A673 (cell line): ENCODE measurements around the gene TECPR1. TPM values are rescaled to one million over a fixed set of nuclear protein-coding genes. Genes with fewer than 3 reads are reported as not detected.

Experiments
- BruUV-seq: library from RNA; stranded (reverse); fragments of 400-500 nt; replicated peaks from 2 replicates; lab custom pipeline; 2021; lab: Mats Ljungman, UMichigan
- CTCF ChIA-PET: fragments of 300-600 bp; sonication (Branson Sonifier 250); formaldehyde crosslinking; loops from one replicate; lab custom pipeline; 2022; ENCODE audit warnings: antibody characterized with exemption; lab: Charles Lee
- POLR2A ChIA-PET: fragments of 300-600 bp; sonication (Branson Sonifier 250); formaldehyde crosslinking; loops from one replicate; lab custom pipeline; 2022; ENCODE audit warnings: antibody characterized with exemption; ENCODE audit not compliant: low non-redundant PET; lab: Charles Lee
- DNase-seq: peaks from one replicate; pipeline ENCODE4 v3.0.0-alpha.2; 2015; ENCODE audit warnings: low spot score
- H3K27ac ChIP-seq: fragments of 200-600 bp; sonication (generic); 2 replicates; pipeline ENCODE4 v1.5.1; 2016; ENCODE audit warnings: mixed run types, low read depth, mild to moderate bottlenecking, mixed read lengths, antibody characterized with exemption, low read length; ENCODE audit not compliant: poor library complexity, severe bottlenecking
- H3K27me3 ChIP-seq: fragments of 200-600 bp; sonication (generic); replicated peaks from 2 replicates; pipeline ENCODE4 v1.6.1; 2017; ENCODE audit warnings: mixed run types, low read depth, mild to moderate bottlenecking, mixed read lengths, antibody characterized with exemption, low read length; ENCODE audit not compliant: insufficient read depth, poor library complexity
- H3K36me3 ChIP-seq: fragments of 200-600 bp; sonication (generic); 2 replicates; pipeline ENCODE4 v1.6.1; 2016; ENCODE audit warnings: mixed run types, mild to moderate bottlenecking, mixed read lengths, antibody characterized with exemption, low read length; ENCODE audit not compliant: insufficient read depth, poor library complexity, severe bottlenecking
- H3K4me1 ChIP-seq: fragments of 200-600 bp; sonication (generic); 2 replicates; pipeline ENCODE4 v1.6.1; 2017; ENCODE audit warnings: mixed run types, mild to moderate bottlenecking, mixed read lengths, antibody characterized with exemption, low read length; ENCODE audit not compliant: insufficient read depth, poor library complexity, severe bottlenecking
- H3K4me3 ChIP-seq: fragments of 200-600 bp; sonication (generic); 2 replicates; pipeline ENCODE4 v1.5.1; 2016; ENCODE audit warnings: low read depth, mixed run types, mild to moderate bottlenecking, mixed read lengths, low read length; ENCODE audit not compliant: poor library complexity, severe bottlenecking
- H3K9me3 ChIP-seq: fragments of 200-600 bp; sonication (generic); 2 replicates; pipeline ENCODE4 v1.6.1; 2016; ENCODE audit warnings: mixed run types, low read depth, mild to moderate bottlenecking, mixed read lengths, antibody characterized with exemption, low read length; ENCODE audit not compliant: poor library complexity, severe bottlenecking
- CTCF ChIP-seq: fragments of 300-800, 200-600 bp; sonication (generic); conservative IDR thresholded peaks from 2 replicates; pipeline ENCODE4 v1.5.1; 2017; ENCODE audit warnings: low read depth, mild to moderate bottlenecking, antibody characterized with exemption, low read length, moderate library complexity, mixed read lengths
- EZH2 ChIP-seq: fragments of 200-600 bp; sonication (generic); IDR thresholded peaks from 2 replicates; pipeline ENCODE4 v1.6.1; 2017; ENCODE audit warnings: borderline replicate concordance, low read depth, mild to moderate bottlenecking, mixed read lengths, antibody characterized with exemption, low read length; ENCODE audit not compliant: poor library complexity, severe bottlenecking
- intact Hi-C: fragments of 100-400 bp; cut with micrococcal nuclease; formaldehyde crosslinking; loops from one replicate; pipeline ENCODE4 v1.10.0; 2022; ENCODE audit not compliant: unreplicated experiment
- total RNA-seq: library from RNA; stranded (reverse); gene quantifications from 2 replicates; pipeline ENCODE4 v1.2.3, GENCODE V29; 2021

The TECPR1 gene
- total RNA-seq, 1 experiment from 2014 or later: 25.9 TPM

DNA sequence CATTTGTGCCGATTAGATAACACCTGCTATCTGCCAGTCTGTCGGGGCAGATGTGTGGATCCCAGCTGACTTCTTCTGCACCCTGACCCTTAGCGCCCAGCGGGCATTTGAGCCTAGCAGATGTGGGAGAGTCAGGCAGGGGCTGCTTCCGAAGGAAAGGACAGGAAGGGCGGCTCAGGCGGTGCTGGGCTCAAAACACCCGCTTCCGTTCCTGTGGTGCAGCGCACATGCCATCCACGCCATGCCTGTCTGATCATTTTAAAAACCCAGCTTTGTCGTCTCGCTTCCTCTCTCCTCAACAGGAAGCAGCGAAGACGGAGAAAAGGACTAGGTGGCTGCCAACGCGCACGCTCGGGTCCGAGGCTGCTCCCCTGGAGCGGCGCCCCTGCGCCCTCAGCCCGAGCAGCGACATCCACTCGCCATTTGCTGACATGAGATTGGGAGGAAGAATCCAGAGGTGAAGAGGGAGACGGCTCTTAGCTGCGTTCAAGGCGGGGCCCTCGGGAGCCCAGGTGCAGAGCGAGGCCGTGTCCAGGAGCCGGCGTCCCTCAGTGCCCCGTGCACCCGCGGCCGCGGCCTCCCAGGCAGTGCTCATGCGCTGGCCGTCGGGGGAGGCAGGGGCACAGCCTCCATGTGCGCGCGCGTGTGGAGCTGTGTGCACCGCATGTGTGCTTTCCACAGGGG, 46.7 kb downstream of the TECPR1 start:
- Histone ChIP-seq H3K4me1 (no peaks in the 10 kb centered on the region), H3K27ac (no peak overlapping the region), H3K36me3 (peaks cover 6% of the 10 kb centered on the region), H3K9me3 (no peaks in the 10 kb centered on the region), H3K27me3 (no peaks in the 10 kb centered on the region), H3K4me3 (no peak overlapping the region)
- POLR2A ChIA-PET: no interaction called here
- no peak for DNase-seq
- TF ChIP-seq EZH2 (no peak), CTCF (no peak)
- no TSS peak for BruUV-seq
- intact Hi-C loops: no loop called here
- CTCF ChIA-PET: no interaction called here

- H3K27me3 ChIP-seq: no peaks in the 10 kb centered on the region
- intact Hi-C loops: no loop called here
- ChIA-PET CTCF (no interaction called here), POLR2A (no interaction called here)
- H3K27ac ChIP-seq: no peak overlapping the region
- DNase-seq: no peak
- no TSS peak for BruUV-seq
- no peaks in the 10 kb centered on the region for H3K4me1 ChIP-seq
- no peak overlapping the region for H3K4me3 ChIP-seq
- no peak for TF ChIP-seq CTCF
- no peak for TF ChIP-seq EZH2
- H3K36me3 ChIP-seq: peaks cover 6% of the 10 kb centered on the region
- no peaks in the 10 kb centered on the region for H3K9me3 ChIP-seq
Observed at GRCh38 chr7:98204670-98205069, 47.4 kb downstream of the TECPR1 start.

DNA sequence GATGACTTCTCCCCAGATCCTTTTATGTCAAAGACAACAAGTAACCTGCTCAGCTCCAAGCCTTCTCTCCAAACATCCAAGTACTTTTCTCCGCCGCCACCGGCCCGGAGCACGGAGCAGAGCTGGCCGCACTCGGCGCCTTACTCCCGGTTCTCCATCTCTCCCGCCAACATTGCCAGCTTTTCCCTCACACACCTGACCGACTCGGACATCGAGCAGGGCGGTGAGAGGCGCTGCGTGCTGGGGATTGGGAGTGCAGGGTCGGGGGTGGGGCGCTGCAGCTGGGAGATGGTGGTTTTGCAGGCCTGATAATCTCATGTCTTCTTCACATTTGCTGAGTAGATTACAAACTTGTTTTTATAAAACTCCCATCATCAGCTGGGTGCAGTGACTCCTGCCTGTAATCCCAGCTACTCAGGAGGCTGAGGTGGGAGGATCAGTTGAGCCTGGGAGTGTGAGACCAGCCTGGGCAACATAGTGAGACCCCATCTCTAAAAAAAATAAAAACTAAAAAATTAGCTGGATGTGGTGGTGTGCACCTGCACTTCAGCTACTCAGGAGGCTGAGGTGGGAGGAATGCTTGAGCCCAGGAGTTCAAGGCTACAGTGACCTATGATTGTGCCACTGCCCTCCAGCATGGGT, 47.9 kb downstream of the TECPR1 start:
- H3K36me3 ChIP-seq: peaks cover 6% of the 10 kb centered on the region
- H3K27me3 ChIP-seq: no peaks in the 10 kb centered on the region
- H3K4me3 ChIP-seq: no peak overlapping the region
- DNase-seq: no peak
- no peak overlapping the region for H3K27ac ChIP-seq
- intact Hi-C loops: no loop called here
- BruUV-seq: no TSS peak
- H3K4me1 ChIP-seq: no peaks in the 10 kb centered on the region
- no peaks in the 10 kb centered on the region for H3K9me3 ChIP-seq
- ChIA-PET CTCF (no interaction called here), POLR2A (no interaction called here)
- TF ChIP-seq CTCF (no peak), EZH2 (no peak)
